Effector memory CD4-positive, alpha-beta T cell (primary cell): Measurements from ENCODE around the gene SFSWAP.
"Not testable (repeated sequence)": the region's sequence is repeated elsewhere in the genome, so short reads cannot be mapped to it uniquely, and the experiment has no call there.

ENCODE experiments used
- DNase-seq, 3 donors: peaks; one replicate each; pipeline ENCODE4 v3.0.0-alpha.2; 2020
- H3K27ac ChIP-seq: 2 replicates; pipeline ENCODE4 v1.7.0; 2013; ENCODE audit warnings: mild to moderate bottlenecking, low read length, moderate library complexity; ENCODE audit not compliant: insufficient read depth, poor library complexity, severe bottlenecking
- H3K27me3 ChIP-seq: replicated peaks from 2 replicates; pipeline ENCODE4 v1.7.0; 2013; ENCODE audit warnings: mild to moderate bottlenecking, low read length; ENCODE audit not compliant: insufficient read depth, control insufficient read depth, poor library complexity, severe bottlenecking
- H3K36me3 ChIP-seq: 2 replicates; pipeline ENCODE4 v1.7.0; 2013; ENCODE audit warnings: mild to moderate bottlenecking, low read length, moderate library complexity; ENCODE audit not compliant: control insufficient read depth, insufficient read depth
- H3K4me1 ChIP-seq: 2 replicates; pipeline ENCODE4 v1.7.0; 2013; ENCODE audit warnings: low read length, mild to moderate bottlenecking; ENCODE audit not compliant: control insufficient read depth, insufficient read depth, poor library complexity, severe bottlenecking
- H3K4me3 ChIP-seq: 2 replicates; pipeline ENCODE4 v1.7.0; 2013; ENCODE audit warnings: low read length, low read depth, mild to moderate bottlenecking; ENCODE audit not compliant: insufficient read depth, poor library complexity, severe bottlenecking
- H3K9me3 ChIP-seq: 2 replicates; pipeline ENCODE4 v1.7.0; 2013; ENCODE audit warnings: mild to moderate bottlenecking, low read length, moderate library complexity; ENCODE audit not compliant: control insufficient read depth

SFSWAP gene

GRCh38 chr12:131734336-131735152 lies 23.7 kb downstream of the SFSWAP start:
- Histone ChIP-seq H3K27me3 (no peaks in the 10 kb centered on the region), H3K27ac (no peak overlapping the region), H3K36me3 (peaks cover 59% of the 10 kb centered on the region), H3K4me1 (no peaks in the 10 kb centered on the region), H3K4me3 (no peak overlapping the region), H3K9me3 (no peaks in the 10 kb centered on the region)
- DNase-seq: no peak

GRCh38 chr12:131735153-131735456 lies 24.2 kb downstream of the SFSWAP start:
- no peaks in the 10 kb centered on the region for H3K27me3 ChIP-seq
- no peak for DNase-seq
- H3K36me3 ChIP-seq: peaks cover 56% of the 10 kb centered on the region
- H3K27ac ChIP-seq: no peak overlapping the region
- no peak overlapping the region for H3K4me3 ChIP-seq
- H3K4me1 ChIP-seq: no peaks in the 10 kb centered on the region
- H3K9me3 ChIP-seq: no peaks in the 10 kb centered on the region

GRCh38 chr12:131735476-131736445 lies 24.9 kb downstream of the SFSWAP start:
- Histone ChIP-seq H3K27me3 (no peaks in the 10 kb centered on the region), H3K27ac (no peak overlapping the region), H3K9me3 (no peaks in the 10 kb centered on the region), H3K4me3 (no peak overlapping the region), H3K4me1 (no peaks in the 10 kb centered on the region), H3K36me3 (peaks cover 55% of the 10 kb centered on the region)
- DNase-seq: no peak

- Histone ChIP-seq H3K27me3 (no peaks in the 10 kb centered on the region), H3K27ac (no peak overlapping the region), H3K36me3 (peaks cover 50% of the 10 kb centered on the region), H3K4me3 (no peak overlapping the region), H3K9me3 (no peaks in the 10 kb centered on the region), H3K4me1 (no peaks in the 10 kb centered on the region)
- no peak for DNase-seq
These were observed 25.7 kb downstream of the SFSWAP start for GRCh38 chr12:131736446-131737149.

GRCh38 chr12:131737150-131737827 lies 26.4 kb downstream of the SFSWAP start:
- H3K9me3 ChIP-seq: no peaks in the 10 kb centered on the region
- no peak overlapping the region for H3K27ac ChIP-seq
- no peak overlapping the region for H3K4me3 ChIP-seq
- H3K36me3 ChIP-seq: peaks cover 52% of the 10 kb centered on the region
- H3K4me1 ChIP-seq: no peaks in the 10 kb centered on the region
- H3K27me3 ChIP-seq: no peaks in the 10 kb centered on the region
- no peak for DNase-seq

GRCh38 chr12:131738196-131738595 lies 27.3 kb downstream of the SFSWAP start:
- Histone ChIP-seq H3K27me3 (no peaks in the 10 kb centered on the region), H3K9me3 (no peaks in the 10 kb centered on the region), H3K4me1 (no peaks in the 10 kb centered on the region), H3K27ac (no peak overlapping the region), H3K4me3 (no peak overlapping the region), H3K36me3 (peaks cover 51% of the 10 kb centered on the region)
- DNase-seq: no peak

GRCh38 chr12:131740626-131741025 lies 29.7 kb downstream of the SFSWAP start:
- Histone ChIP-seq H3K27me3 (no peaks in the 10 kb centered on the region), H3K27ac (no peak overlapping the region), H3K9me3 (no peaks in the 10 kb centered on the region), H3K4me3 (no peak overlapping the region), H3K4me1 (no peaks in the 10 kb centered on the region), H3K36me3 (peaks cover 38% of the 10 kb centered on the region)
- DNase-seq: no peak

- not testable (repeated sequence) for H3K4me1 ChIP-seq, H3K27ac ChIP-seq, H3K4me3 ChIP-seq, H3K27me3 ChIP-seq, H3K9me3 ChIP-seq, DNase-seq
- peaks cover 50% of the 10 kb centered on the region for H3K36me3 ChIP-seq
These were observed 31.9 kb downstream of the SFSWAP start for GRCh38 chr12:131742761-131743160.

GRCh38 chr12:131743410-131743809 lies 32.5 kb downstream of the SFSWAP start:
- H3K9me3 ChIP-seq, H3K4me3 ChIP-seq, H3K27ac ChIP-seq, H3K27me3 ChIP-seq, DNase-seq, H3K4me1 ChIP-seq: not testable (repeated sequence)
- peaks cover 54% of the 10 kb centered on the region for H3K36me3 ChIP-seq
